K562 (cell line): ENCODE measurements around the gene TRIM37. TPM values are rescaled to one million over a fixed set of nuclear protein-coding genes. Genes with fewer than 3 reads are reported as not detected.

Source experiments
- CHD1 ChIP-seq: fragments of 200-600 bp; sonication (generic); IDR thresholded peaks from one replicate; pipeline ENCODE4 v1.6.1; 2012; ENCODE audit warnings: mild to moderate bottlenecking, moderate library complexity, low read length, inconsistent platforms
- HDAC1 ChIP-seq, 2 experiments: fragments of 450-650 bp; IDR thresholded peaks; 2 replicates each; pipeline ENCODE4 v1.6.1; 2016 to 2017; ENCODE audit warnings: inconsistent platforms in 1 of 2, mild to moderate bottlenecking in 1 of 2, moderate library complexity in 1 of 2
- HMG20A ChIP-seq: fragments of 450-650 bp; formaldehyde crosslinking; conservative IDR thresholded peaks from 2 replicates; pipeline ENCODE4 v1.4.0; 2020; ENCODE audit warnings: mild to moderate bottlenecking, mixed read lengths
- NBN ChIP-seq: fragments of 450-650 bp; IDR thresholded peaks from 2 replicates; pipeline ENCODE4 v1.6.1; 2016; ENCODE audit warnings: low read depth, mild to moderate bottlenecking
- RB1 ChIP-seq: fragments of 450-650 bp; IDR thresholded peaks from 2 replicates; pipeline ENCODE4 v1.6.1; 2017; ENCODE audit warnings: low read depth, mild to moderate bottlenecking
- TAF9B ChIP-seq: fragments of 450-650 bp; IDR thresholded peaks from 2 replicates; pipeline ENCODE4 v1.6.1; 2018; ENCODE audit warnings: mild to moderate bottlenecking; ENCODE audit not compliant: partially characterized antibody
- ZNF184 ChIP-seq: sonication (generic); formaldehyde crosslinking; IDR thresholded peaks from 2 replicates; pipeline ENCODE4 v1.5.0; 2020; ENCODE audit warnings: missing genetic modification reagents
- ZNF592 ChIP-seq: fragments of 450-650 bp; IDR thresholded peaks from 2 replicates; pipeline ENCODE4 v1.6.1; 2017; ENCODE audit warnings: antibody characterized with exemption, mild to moderate bottlenecking
- polyA plus RNA-seq, 8 experiments: library from polyadenylated mRNA; depleted of rRNA in 4 of 8; stranded (reverse) in 5 of 8; unstranded in 3 of 8; fragments of >200 nt; fragmentation: Nextera tagmentation in 2 of 8; fragmentation: Illumina TruSeq in 1 of 8; extraction: Ambion mirVana in 2 of 8; extraction: Trizol in 1 of 8; gene quantifications; 2 replicates each; pipeline versions ENCODE4 v1.2.1 to v1.2.3, GENCODE V29; 2011 to 2014; ENCODE audit warnings: inconsistent platforms in 1 of 8, missing spikeins in 1 of 8
- total RNA-seq, 7 experiments: library from RNA; depleted of rRNA in 6 of 7; stranded (reverse); fragments of >200 nt in 6 of 7; fragmentation: Illumina TruSeq in 2 of 7; extraction: Trizol in 2 of 7; gene quantifications; 2 replicates each; pipeline versions ENCODE4 v1.2.1 to v1.2.3, GENCODE V29; 2011 to 2021; ENCODE audit warnings: low replicate concordance in 1 of 7
- TF ChIP-seq, protein P1 (sequence below), 3 experiments: fragments of 200-800 bp in 1 of 3; fragments of 250-450 bp in 1 of 3; fragments of 450-650 bp in 1 of 3; sonication (Bioruptor Pico) in 1 of 3; sonication (Bioruptor generic) in 1 of 3; formaldehyde crosslinking in 1 of 3; IDR thresholded peaks; 2 replicates each; pipeline versions ENCODE4 v1.6.1 to v1.8.0; 2016 to 2022; ENCODE audit warnings: mild to moderate bottlenecking in 2 of 3, missing genetic modification characterization in 2 of 3, missing compliant biosample characterization in 1 of 3, moderate library complexity in 1 of 3
- TF ChIP-seq, protein P2 (sequence below), 2 experiments: fragments of 450-650 bp in 1 of 2; sonication (generic) in 1 of 2; formaldehyde crosslinking in 1 of 2; IDR thresholded peaks; 2 replicates each; pipeline versions ENCODE4 v1.7.1 to v1.9.0; 2016 to 2022; ENCODE audit warnings: inconsistent platforms in 1 of 2, mild to moderate bottlenecking in 1 of 2, missing genetic modification reagents in 1 of 2

TRIM37 gene
- total and polyA plus RNA-seq, 9 of the 15 experiments (the other 6 are each of a cell fraction or from before 2014, with no cell fraction given) = 4.5 to 31.4 (median 23.8) TPM

DNA sequence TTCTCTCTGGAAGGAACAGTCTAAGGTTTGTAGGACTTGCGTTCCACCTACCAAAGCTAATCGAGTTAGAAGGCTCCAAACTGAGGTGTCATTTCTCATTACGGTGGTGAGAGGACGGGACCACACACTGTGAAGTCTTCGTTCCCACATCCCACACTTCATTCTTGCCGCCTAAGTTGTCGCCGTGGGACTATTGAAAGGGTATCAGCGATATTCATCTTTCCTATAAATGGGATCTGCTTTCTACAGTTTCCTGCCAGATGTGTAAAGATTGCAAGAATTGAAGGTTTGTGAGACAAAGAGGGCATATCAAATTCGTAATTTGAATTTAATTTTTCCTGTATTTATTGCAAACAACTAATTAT lies 608 bp upstream of the TRIM37 start (continued):
- TF ChIP-seq, protein P1, sequence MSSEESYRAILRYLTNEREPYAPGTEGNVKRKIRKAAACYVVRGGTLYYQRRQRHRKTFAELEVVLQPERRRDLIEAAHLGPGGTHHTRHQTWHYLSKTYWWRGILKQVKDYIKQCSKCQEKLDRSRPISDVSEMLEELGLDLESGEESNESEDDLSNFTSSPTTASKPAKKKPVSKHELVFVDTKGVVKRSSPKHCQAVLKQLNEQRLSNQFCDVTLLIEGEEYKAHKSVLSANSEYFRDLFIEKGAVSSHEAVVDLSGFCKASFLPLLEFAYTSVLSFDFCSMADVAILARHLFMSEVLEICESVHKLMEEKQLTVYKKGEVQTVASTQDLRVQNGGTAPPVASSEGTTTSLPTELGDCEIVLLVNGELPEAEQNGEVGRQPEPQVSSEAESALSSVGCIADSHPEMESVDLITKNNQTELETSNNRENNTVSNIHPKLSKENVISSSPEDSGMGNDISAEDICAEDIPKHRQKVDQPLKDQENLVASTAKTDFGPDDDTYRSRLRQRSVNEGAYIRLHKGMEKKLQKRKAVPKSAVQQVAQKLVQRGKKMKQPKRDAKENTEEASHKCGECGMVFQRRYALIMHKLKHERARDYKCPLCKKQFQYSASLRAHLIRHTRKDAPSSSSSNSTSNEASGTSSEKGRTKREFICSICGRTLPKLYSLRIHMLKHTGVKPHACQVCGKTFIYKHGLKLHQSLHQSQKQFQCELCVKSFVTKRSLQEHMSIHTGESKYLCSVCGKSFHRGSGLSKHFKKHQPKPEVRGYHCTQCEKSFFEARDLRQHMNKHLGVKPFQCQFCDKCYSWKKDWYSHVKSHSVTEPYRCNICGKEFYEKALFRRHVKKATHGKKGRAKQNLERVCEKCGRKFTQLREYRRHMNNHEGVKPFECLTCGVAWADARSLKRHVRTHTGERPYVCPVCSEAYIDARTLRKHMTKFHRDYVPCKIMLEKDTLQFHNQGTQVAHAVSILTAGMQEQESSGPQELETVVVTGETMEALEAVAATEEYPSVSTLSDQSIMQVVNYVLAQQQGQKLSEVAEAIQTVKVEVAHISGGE (CRISPR knock-in tag; IDR thresholded peaks at IDR 0.05) = peak in 1 of 3 experiments; percentile 52; a peak in 3 of 6 replicates
- TF ChIP-seq HMG20A (CRISPR knock-in tag) (no peak), TAF9B (peak; percentile 19), NBN (0 out of 2 replicates have a peak, but pooled peaks have one; percentile 61), RB1 (no peak), ZNF592 (no peak; the same call in 1 of the 2 replicates), CHD1 (no peak), ZNF184 (CRISPR knock-in tag) (no peak), HDAC1 (IDR thresholded peaks at IDR 0.05) (peak in 1 of 2 experiments; percentile 4; a peak in 3 of 4 replicates)
- TF ChIP-seq, protein P2, sequence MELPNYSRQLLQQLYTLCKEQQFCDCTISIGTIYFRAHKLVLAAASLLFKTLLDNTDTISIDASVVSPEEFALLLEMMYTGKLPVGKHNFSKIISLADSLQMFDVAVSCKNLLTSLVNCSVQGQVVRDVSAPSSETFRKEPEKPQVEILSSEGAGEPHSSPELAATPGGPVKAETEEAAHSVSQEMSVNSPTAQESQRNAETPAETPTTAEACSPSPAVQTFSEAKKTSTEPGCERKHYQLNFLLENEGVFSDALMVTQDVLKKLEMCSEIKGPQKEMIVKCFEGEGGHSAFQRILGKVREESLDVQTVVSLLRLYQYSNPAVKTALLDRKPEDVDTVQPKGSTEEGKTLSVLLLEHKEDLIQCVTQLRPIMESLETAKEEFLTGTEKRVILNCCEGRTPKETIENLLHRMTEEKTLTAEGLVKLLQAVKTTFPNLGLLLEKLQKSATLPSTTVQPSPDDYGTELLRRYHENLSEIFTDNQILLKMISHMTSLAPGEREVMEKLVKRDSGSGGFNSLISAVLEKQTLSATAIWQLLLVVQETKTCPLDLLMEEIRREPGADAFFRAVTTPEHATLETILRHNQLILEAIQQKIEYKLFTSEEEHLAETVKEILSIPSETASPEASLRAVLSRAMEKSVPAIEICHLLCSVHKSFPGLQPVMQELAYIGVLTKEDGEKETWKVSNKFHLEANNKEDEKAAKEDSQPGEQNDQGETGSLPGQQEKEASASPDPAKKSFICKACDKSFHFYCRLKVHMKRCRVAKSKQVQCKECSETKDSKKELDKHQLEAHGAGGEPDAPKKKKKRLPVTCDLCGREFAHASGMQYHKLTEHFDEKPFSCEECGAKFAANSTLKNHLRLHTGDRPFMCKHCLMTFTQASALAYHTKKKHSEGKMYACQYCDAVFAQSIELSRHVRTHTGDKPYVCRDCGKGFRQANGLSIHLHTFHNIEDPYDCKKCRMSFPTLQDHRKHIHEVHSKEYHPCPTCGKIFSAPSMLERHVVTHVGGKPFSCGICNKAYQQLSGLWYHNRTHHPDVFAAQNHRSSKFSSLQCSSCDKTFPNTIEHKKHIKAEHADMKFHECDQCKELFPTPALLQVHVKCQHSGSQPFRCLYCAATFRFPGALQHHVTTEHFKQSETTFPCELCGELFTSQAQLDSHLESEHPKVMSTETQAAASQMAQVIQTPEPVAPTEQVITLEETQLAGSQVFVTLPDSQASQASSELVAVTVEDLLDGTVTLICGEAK (IDR thresholded peaks at IDR 0.05) = peak; percentile 29; the same call in 1 of the 2 replicates
- TF ChIP-seq, protein P2 (CRISPR knock-in tag; IDR thresholded peaks at IDR 0.05) = no peak
